ENCODE results near the gene CFAP126. TPM values are rescaled to one million over a fixed set of nuclear protein-coding genes. Genes with fewer than 3 reads are reported as not detected.

CFAP126 gene
- total and polyA plus RNA-seq, 2 of the 8 experiments (the other 6 are each of a cell fraction or from before 2014, with no cell fraction given): not detected

GRCh38 chr1:161367684-161368400 is at the start of gene CFAP126 (continued):
- TF ChIP-seq CHD7 (IDR thresholded peaks at IDR 0.05; ENCODE audit: insufficient replicate concordance, low read length) (no peak), GTF2F1 (IDR thresholded peaks at IDR 0.05; ENCODE audit: borderline replicate concordance, low read depth, low read length) (no peak), SP2 (IDR thresholded peaks at IDR 0.05; ENCODE audit: low read length) (no peak), TAF7 (optimal IDR thresholded peaks at IDR 0.05; ENCODE audit: borderline replicate concordance, low read depth, low read length) (no peak), POU5F1 (IDR thresholded peaks at IDR 0.05; ENCODE audit: low read depth, low read length) (no peak)

Data from H1 (cell line).